Activated CD8-positive, alpha-beta memory T cell treated with anti-CD3 and anti-CD28 coated beads for 24 hours (primary cell): ENCODE results near the gene POT1.

Source experiments
- DNase-seq: peaks from one replicate; pipeline ENCODE4 v3.0.0-alpha.2; 2020

Gene POT1

DNA sequence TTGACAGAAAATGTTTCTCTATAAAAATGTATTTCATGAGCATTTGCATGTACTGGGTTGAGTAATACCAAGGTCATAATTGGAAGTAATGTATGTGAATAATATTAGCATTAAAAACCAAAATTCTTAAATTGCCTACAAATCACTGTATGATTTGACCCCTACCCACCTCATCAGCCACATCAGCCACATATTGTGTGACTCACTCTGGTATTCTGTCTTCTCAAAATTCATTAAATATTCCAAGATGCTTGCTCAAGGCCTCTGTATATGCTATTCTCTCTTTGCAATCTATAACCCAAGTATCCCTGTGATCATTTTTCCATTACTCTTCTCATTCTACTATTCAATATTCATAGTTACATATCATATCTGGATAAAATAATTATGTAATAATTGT, 21.4 kb downstream of the POT1 start:
- no peak for DNase-seq

DNA sequence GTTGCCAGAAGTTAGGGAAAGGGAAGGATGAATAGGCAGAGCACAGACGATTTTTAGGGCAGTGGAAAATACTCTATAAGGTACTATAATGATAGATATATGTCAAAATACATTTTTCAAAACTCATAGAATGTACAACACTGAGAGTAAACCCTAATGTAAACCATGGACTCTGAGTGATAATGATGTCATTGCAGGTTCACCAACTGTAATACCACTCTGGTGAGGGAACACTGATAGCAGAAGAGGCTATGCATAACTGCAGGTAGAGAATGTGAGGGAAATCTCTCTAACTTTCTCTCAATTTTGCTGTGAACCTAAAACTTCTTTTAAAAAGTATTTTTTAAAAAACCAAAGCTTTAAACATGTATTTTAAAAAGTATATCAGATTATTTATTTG, 22.1 kb downstream of the POT1 start:
- no peak for DNase-seq

- DNase-seq, result no peak
These were observed 31.1 kb downstream of the POT1 start for GRCh38 chr7:124898531-124898930.

- no peak for DNase-seq
These were observed 33.6 kb downstream of the POT1 start for GRCh38 chr7:124896001-124896400.

- DNase-seq, result no peak
These were observed 36.3 kb downstream of the POT1 start for GRCh38 chr7:124893140-124893827.

DNA sequence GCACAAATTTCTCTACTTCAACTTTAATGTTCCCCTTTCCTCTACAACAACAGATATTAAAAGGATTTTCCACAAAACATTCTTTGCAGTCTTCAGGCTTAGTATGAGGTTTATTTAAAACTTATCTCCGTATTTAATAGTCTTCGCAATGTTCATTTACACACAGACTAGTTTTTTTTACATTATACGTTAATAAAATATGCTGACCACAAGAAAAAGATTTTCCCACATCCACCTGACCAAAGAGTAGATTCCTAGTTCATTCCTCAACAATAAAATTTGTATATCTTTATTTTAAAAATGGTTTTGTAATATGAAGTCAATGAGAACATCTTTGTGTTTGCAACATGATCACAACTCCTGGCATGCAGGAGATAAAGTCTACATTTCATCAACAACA, 42.4 kb downstream of the POT1 start:
- no peak for DNase-seq

DNA sequence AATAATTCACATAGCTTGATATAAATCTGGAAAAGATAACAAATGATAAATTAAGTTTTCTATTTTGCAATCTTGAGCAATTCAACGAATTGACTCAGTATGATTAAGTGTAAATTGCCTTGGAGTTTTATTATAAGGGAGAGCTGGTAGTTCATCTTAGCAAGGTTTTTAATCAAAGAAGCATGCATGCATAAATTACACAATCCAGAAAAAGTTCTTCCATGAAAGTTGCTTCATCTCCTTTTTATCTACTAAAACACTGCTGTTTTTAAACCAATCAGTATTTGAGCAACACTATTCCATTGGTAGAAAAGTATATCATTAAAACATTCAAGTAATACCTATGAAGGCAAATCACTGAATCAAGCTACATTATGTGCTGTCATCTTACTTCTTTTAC, 47.6 kb downstream of the POT1 start:
- DNase-seq, result no peak

DNA sequence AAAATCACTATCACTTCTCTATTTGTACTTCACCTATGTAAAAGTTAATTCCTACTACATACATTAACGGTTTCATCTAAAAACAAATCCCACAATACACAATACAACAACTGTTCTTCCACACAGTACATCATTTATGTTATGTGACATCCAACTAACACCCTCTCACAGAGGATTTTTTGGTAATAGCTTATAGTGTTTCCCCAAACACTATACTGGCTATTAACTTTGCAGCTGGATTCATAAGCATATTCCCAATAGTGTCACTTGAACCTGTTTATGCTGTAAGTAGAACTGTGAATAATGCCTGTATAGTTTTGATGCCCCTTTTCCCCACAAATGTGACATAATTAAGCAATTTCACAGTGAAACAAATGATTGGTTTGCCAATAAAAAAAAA, 49.9 kb downstream of the POT1 start:
- DNase-seq, result no peak

GRCh38 chr7:124879103-124879502, 50.5 kb downstream of the POT1 start:
- DNase-seq, result no peak

DNA sequence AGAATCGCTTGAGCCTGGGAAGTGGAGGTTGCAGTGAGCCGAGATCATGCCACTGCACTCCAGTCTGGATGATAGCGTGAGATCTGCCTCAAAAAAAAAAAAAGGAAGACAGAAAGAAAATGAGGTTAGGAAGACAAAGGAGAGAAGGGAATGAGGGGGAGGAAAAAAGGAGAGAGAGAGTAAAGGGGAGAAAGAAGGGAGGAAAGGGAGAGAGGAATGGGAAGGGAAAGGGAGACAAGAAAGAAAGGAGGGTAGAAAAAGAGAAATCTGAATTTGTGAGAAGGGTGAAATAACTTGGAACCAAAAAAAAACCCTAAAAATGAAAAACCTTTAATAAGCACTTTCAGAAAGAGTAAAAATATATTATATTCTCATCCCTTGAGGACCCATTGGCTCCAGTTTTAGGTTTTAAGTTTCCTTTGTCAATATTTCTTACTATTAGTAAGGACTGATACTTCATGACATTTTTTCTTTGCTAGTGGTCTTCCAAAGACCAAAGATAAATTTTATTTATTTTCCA, 54.9 kb downstream of the POT1 start:
- no peak for DNase-seq

DNA sequence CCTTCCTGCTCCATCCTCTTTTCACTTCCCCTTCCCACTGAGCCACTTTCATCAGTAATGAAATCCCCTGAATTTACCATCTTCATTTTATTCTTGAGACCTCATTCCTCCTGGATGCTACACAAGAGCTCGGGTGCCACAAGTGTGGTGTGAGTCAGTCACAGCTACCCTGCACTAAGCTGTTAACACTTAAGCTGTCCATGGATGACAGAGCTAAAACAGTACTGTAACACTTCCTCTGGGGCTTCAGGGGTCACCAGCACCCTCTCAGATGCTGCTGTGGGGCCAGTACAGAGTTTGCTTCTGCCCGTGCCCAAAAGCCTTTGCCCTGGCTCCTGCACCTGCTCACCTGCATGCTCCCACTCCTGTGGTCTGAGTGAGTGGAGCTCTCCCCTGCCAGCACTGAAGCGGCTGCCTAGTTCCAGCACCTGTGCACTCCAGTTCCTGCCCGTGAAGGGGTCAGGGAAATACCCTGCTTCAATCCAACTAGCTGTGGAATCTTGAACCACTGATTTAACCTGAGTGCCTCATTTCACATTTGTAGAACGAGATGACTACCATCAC, 71.9 kb downstream of the POT1 start:
- no peak for DNase-seq

DNA sequence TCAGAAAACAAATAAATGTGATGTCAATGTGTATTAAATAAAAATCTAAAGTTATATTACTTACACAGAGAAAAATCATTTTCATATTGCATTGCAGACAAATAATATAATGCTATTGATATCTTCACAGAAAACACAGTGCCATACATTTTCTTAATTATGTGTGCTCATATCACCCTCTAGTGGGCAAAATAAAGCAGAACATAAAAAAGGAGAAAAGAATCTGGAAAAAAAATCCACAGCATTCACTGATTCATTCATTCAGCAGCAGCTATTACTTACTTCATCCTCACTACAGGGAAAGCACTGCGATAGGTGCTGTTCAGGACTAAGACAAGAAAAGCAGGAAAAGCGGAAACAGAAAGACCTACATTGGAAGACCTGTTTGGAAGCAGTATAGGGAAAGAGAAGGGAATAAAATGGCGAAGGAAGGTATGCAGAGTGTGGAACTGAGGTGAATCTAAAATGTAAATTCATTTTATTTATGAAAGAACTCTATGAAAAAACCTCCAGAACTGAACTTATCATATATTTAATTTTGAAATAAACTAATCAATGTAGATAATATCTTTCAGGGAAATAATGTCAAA, 73.2 kb downstream of the POT1 start:
- DNase-seq, result no peak

DNA sequence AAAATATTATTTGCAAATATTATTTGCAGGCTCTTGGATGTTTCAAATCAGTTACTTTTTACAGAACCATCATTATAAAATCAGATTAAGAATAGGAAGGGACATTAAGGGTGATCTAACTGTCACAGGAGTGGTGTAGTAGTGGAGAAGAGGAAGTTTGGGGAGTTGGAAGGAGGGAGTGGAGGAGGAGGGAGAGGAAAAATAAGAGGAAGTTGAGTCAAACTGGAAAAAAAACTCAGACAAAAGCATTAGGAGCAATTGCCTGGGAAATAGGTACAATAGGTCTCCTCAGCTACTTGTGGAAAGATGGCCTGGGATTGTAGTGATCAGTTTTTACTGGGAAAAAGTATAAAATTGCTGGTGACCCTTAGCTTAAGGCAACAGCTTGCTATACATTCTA, 86.3 kb downstream of the POT1 start:
- DNase-seq, result no peak

DNA sequence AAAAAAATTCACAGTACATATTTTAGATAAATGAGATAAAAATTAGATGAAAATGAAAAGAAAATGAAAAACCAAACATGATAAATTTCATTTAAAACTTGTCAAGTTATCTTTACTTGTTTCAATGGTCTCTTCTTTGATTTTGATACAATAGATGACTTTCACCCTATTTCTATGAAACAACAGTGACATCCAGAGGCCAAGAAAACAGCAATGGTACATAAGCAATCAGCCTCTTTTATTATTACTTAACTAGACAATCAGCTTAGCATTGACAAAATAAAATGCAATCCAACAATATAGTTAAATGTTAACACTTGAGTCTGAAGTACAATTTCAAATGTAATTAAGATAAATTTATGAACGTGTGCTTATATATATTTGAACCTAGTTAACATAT, 89.2 kb downstream of the POT1 start:
- no peak for DNase-seq

DNA sequence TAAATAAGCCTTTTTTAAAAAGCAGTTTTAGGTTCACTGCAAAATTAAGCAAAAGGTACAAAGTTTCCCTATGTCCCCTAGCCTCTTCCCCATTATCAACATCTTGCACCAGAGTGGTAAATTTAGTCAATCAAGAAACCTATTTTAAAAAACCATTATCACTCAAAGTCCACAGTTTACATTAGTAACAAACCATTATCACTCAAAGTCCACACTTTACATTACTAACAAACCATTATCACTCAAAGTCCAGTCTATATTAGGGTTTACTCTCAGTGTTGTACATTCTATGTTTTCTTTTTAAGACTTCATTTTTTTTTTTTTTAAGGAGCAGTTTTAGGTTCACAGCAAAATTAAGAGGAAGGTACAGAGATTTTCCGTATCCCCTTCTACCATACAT, 89.9 kb downstream of the POT1 start:
- no peak for DNase-seq

GRCh38 chr7:124836173-124836572, 93.5 kb downstream of the POT1 start:
- no peak for DNase-seq

- DNase-seq, result no peak
These were observed 110.8 kb downstream of the POT1 start for GRCh38 chr7:124818807-124819206.

DNA sequence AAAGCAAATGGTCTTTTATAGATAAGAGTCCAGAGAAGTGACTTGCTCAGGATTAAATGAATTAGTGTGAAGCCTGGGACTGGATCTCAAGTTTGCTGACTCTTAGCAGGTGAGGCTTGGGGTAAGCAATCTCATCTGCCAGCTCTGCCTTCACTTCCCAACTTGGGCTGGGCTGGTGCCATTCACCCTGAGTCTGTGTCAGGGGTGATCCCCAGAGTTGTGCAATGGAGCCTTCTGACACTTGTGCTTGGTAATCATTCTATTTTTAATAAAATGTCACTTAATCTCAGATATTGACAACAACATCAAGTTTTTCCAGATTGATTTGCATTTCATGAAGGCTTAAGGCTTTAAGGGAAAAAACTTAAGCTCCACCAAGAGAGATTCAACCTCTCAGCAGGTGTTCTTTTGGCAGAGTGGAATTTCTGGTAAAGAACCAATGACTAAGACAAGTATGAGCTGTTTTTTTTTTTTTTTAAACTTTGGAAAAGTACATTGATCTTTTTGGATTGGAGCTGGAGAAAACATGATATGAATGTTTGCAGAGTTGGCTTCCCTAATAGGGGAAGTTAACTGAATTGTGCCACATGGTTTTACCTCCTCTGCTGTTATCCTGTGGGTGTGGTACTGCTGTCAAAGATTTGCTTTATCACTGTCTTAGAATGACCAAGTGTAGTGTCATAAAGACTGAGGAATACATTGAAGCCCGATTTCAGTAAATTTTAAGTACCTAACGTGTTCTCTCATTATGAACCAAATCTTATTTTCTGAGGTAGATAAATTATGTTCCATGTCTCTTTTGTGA, 115.4 kb downstream of the POT1 start:
- no peak for DNase-seq

DNA sequence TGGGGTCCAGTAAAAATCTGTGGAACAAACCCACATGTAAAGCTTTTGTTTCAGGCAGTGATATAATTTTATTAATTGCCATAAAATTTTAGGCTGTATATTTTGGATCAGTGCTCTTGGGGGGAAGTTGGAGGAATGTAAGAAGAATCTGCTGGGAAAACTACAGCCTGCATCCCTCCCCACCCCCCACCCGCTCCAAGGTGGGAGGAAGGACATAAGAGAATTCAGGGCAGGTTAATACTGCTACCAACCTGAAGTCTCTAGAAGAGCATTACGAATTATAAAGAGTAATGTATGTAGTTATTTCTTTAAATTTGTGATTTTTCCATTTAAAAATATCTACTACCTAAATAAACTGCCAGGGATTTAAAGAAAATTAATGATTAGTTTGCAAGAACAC, 116.9 kb downstream of the POT1 start:
- DNase-seq, result no peak

GRCh38 chr7:124811341-124811740, 118.3 kb downstream of the POT1 start:
- DNase-seq, result no peak

DNA sequence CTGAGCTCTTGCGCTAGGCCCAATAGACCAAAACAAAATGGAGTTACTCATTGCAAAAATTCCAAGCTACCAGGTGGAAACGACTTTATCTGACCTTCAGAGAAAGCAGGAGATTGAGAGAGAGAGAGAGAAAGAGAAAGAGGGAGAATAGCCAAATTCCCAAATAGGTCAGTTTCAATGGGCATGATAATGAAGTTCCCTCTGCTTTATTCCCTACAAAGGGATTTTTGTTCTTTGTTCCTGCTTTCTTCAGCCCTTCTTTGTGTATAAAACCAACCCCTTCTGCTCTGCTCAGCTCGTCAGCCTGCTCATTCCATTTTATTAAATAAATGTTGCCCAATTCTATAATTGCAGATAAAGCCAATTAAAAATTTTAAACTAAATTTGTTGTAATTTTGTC, 119.0 kb downstream of the POT1 start:
- no peak for DNase-seq

DNA sequence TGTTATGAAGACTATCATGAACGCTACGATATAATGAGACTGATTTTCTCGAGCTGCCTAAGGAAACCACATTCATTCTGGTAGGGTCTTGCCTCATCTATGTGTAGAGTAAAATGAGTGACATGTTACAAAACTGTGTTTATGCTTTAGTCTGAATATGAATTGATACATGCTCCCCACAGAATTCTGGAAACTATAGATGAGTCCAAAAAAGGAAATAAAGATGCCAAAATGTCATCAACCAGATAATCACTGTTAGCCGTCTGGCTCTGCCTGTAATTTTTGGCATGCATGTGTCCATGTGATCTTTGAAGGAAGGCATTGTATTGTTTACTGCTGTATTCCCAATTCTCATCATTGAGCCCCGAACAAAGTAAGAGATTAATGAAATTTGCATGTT, 121.4 kb downstream of the POT1 start:
- DNase-seq, result no peak

DNA sequence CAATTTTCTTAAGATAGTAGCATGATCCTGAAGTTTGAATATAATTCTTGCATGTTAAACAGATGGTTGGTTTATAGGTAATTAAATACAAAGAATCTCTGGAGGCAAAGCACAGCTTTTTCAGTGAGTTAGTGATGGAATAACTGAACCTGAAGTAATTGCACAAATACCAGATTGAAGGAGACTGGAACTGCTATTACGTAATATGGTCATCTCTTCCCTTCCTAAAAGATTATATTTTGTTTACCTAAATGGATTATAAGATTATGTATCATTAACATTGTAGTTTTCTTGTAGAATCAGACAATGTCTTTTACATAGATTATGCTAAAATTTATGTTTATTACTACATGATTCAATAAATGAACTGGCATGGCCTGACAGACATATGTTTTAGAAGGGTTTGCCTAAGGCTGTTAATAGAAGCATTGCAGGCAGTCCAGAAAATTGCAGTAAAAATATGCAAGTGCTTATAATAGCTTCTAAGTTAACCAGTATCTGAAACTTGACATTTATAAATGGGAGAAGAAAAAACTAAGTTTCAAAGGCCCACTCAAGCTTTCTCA, 128.2 kb downstream of the POT1 start:
- DNase-seq, result no peak
